Activated B cell treated with CpG ODN at 0.5 μM for 24 hours (primary cell): ENCODE measurements around the gene REELD1. TPM values are rescaled to one million over a fixed set of nuclear protein-coding genes. Genes with fewer than 3 reads are reported as not detected.
A peak's percentile ranks its signal among the peaks of the same experiment; 100 is the strongest.

Source experiments
- ATAC-seq: fragments of 200-7000 bp; cut with Tn5 transposase; one replicate; pipeline ENCODE4 v1.10.0; 2021; ENCODE audit warnings: low read depth, mild to moderate bottlenecking, moderate library complexity
- CTCF ChIA-PET: fragments of 350-600 bp; sonication (Branson Sonifier 250); formaldehyde crosslinking; loops from one replicate; lab custom pipeline; 2021; ENCODE audit warnings: antibody characterized with exemption; lab: Charles Lee
- POLR2A ChIA-PET: fragments of 350-600 bp; sonication (Branson Sonifier 250); formaldehyde crosslinking; loops from one replicate; lab custom pipeline; 2021; ENCODE audit warnings: antibody characterized with exemption; lab: Charles Lee
- DNase-seq: peaks from one replicate; pipeline ENCODE4 v3.0.0; 2022
- H3K27ac Mint-ChIP-seq: one replicate; pipeline ENCODE4 v1.8.0; 2020; ENCODE audit warnings: mixed read lengths
- H3K27me3 Mint-ChIP-seq: one replicate; pipeline ENCODE4 v1.8.0; 2021; ENCODE audit warnings: mixed read lengths
- H3K36me3 Mint-ChIP-seq: one replicate; pipeline ENCODE4 v1.8.0; 2021; ENCODE audit warnings: low read depth, mixed read lengths
- H3K4me1 Mint-ChIP-seq: one replicate; pipeline ENCODE4 v1.8.0; 2021; ENCODE audit warnings: mixed read lengths
- H3K4me3 Mint-ChIP-seq: one replicate; pipeline ENCODE4 v1.8.0; 2020; ENCODE audit warnings: mild to moderate bottlenecking, mixed read lengths
- H3K9me3 Mint-ChIP-seq: one replicate; pipeline ENCODE4 v1.8.0; 2020; ENCODE audit warnings: mixed read lengths
- intact Hi-C: fragments of 100-400 bp; cut with micrococcal nuclease; formaldehyde crosslinking; loops from one replicate; pipeline ENCODE4 v1.15.1; 2024
- total RNA-seq: library from RNA; stranded (reverse); gene quantifications from 2 replicates; pipeline ENCODE4 v1.2.3, GENCODE V29; 2022
- TF ChIP-seq, protein P1 (sequence below): fragments of 200-600 bp; IDR thresholded peaks from one replicate; pipeline ENCODE4 v1.8.0; 2022; ENCODE audit warnings: antibody characterized with exemption, mild to moderate bottlenecking

REELD1 gene
- total RNA-seq, 1 donor from 2014 or later = 2.6 TPM

DNA sequence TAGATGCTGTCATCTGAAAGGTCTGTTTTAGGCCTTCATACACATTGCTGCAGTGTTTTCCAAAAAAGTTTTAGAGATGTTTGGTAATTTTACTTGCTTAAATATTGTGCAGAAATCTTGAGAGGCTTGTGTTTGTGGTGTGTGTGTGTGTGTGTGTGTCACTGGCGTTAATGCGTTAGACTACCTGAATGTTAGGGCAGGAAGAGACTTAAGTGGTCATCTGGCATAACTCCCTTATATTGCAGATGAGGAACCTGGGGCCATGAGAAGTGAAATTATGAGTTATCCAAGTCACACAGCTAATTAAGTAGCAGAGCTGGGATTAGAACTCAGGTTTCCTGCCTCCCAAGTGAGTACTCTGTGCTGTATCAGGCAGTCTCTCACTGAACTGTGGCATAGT, 37.4 kb upstream of the REELD1 start:
- ATAC-seq (no peak), DNase-seq (no peak)
- H3K27ac Mint-ChIP-seq = peak overlapping the region; percentile 51
- intact Hi-C loops = loop anchor here (5.0 to 10.0 kb wide), 5 partner anchors 65 to 1438 kb away; partner anchors contain the start of genes SLC10A7 and TMEM184C
- peak overlapping the region; percentile 87 for H3K4me3 Mint-ChIP-seq
- H3K4me1 Mint-ChIP-seq = peaks cover 51% of the 10 kb centered on the region
- TF ChIP-seq, protein P1, sequence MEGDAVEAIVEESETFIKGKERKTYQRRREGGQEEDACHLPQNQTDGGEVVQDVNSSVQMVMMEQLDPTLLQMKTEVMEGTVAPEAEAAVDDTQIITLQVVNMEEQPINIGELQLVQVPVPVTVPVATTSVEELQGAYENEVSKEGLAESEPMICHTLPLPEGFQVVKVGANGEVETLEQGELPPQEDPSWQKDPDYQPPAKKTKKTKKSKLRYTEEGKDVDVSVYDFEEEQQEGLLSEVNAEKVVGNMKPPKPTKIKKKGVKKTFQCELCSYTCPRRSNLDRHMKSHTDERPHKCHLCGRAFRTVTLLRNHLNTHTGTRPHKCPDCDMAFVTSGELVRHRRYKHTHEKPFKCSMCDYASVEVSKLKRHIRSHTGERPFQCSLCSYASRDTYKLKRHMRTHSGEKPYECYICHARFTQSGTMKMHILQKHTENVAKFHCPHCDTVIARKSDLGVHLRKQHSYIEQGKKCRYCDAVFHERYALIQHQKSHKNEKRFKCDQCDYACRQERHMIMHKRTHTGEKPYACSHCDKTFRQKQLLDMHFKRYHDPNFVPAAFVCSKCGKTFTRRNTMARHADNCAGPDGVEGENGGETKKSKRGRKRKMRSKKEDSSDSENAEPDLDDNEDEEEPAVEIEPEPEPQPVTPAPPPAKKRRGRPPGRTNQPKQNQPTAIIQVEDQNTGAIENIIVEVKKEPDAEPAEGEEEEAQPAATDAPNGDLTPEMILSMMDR = no peak
- H3K27me3 Mint-ChIP-seq = no peaks in the 10 kb centered on the region
- CTCF ChIA-PET = no interaction called here
- no peaks in the 10 kb centered on the region for H3K9me3 Mint-ChIP-seq
- POLR2A ChIA-PET = interaction anchor here (0.7 kb wide), 1 partner anchor 244 kb away, joined by 3 read pairs; no protein-coding TSS in a partner anchor
- peaks cover 16% of the 10 kb centered on the region for H3K36me3 Mint-ChIP-seq

DNA sequence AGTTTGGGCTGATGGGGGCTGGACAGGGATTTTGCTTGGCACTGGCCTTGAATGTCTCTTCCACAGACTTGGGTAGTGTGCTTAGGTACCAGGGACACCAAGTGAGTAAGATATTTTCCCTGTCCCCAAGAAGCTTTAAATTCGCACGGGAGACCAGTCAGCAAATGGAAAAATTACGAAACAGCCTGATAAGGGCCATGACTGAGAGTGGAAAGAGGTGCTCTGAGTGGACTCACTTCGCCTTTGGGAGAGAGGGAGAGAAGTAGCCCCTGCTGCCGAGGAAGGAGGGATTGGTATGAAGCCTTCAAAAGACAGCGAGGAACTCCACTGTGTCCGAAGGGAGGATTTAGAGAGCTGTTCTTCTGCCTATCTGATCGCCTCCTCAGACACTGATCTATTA, 36.2 kb upstream of the REELD1 start:
- Mint-ChIP-seq H3K36me3 (peaks cover 25% of the 10 kb centered on the region), H3K4me1 (peaks cover 58% of the 10 kb centered on the region), H3K27ac (no peak overlapping the region), H3K4me3 (no peak overlapping the region), H3K27me3 (no peaks in the 10 kb centered on the region), H3K9me3 (no peaks in the 10 kb centered on the region)
- POLR2A ChIA-PET = no interaction called here
- TF ChIP-seq, protein P1 = no peak
- no peak for DNase-seq
- no peak for ATAC-seq
- CTCF ChIA-PET = no interaction called here
- intact Hi-C loops = loop anchor here (5.0 to 10.0 kb wide), 5 partner anchors 66 to 1437 kb away; partner anchors contain the start of genes SLC10A7 and TMEM184C

DNA sequence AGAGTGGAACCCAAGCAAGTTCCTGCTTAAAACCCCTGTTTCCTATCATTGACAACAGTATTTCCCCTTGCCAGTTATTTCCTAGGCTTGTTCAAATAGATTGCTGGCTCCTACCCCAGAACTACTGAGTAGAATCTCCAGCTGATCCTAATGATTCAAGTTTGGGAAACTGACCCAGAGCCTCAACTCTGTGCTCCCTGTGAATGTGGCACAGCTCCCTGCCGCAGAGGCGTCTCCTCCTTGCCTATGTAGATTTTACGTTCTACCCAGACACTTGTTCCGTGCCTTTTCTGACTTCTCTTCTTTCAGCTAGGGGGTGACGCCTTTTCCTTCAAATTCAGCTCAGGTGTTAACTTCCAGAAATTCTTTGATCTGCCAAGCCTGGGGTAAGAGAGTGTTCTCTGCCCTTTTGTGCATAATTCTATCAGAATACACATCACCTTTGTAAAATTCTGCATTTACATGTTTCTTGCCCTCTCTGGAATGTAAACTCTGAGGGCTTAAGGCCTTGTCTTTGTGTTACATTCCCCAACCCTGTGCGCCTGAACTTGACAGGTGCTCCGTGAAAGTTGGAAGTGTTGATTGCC, 34.5 kb upstream of the REELD1 start:
- DNase-seq = no peak
- TF ChIP-seq, protein P1 = no peak

DNA sequence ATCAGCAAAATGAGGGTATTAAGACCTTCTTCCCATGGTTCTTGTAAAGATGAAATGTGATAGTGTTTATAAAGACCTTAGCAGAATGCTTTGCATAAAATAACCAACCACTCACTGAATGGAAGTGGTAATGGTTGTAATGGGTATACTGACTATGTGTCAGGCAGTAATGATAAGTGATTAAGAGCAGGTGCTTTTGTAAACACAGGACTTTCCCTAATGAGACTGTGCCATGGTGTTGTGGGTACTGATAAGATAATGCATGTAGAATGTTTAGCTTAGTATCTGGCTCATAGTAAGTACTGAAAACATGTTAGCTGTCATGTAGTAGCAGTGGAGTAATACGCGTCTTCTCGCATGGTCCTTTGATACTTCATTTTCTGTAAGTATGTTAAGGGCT, 31.9 kb upstream of the REELD1 start:
- intact Hi-C loops = no loop called here
- Mint-ChIP-seq H3K4me1 (peaks cover 44% of the 10 kb centered on the region), H3K9me3 (no peaks in the 10 kb centered on the region), H3K4me3 (no peak overlapping the region), H3K36me3 (peaks cover 59% of the 10 kb centered on the region), H3K27me3 (no peaks in the 10 kb centered on the region), H3K27ac (no peak overlapping the region)
- POLR2A ChIA-PET = no interaction called here
- TF ChIP-seq, protein P1 = no peak
- CTCF ChIA-PET = no interaction called here
- DNase-seq (no peak), ATAC-seq (no peak)

More for the DNA sequence above, 34.5 kb upstream of the REELD1 start:
- Mint-ChIP-seq H3K9me3 (no peaks in the 10 kb centered on the region), H3K36me3 (peaks cover 35% of the 10 kb centered on the region), H3K4me3 (no peak overlapping the region), H3K27ac (no peak overlapping the region), H3K27me3 (no peaks in the 10 kb centered on the region), H3K4me1 (peaks cover 58% of the 10 kb centered on the region)
- ChIA-PET POLR2A (interaction anchor here (0.6 kb wide), 1 partner anchor 130 kb away, joined by 4 read pairs; no protein-coding TSS in a partner anchor), CTCF (no interaction called here)
- intact Hi-C loops = loop anchor here (5.0 to 10.0 kb wide), 5 partner anchors 68 to 1435 kb away; partner anchors contain the start of genes SLC10A7 and TMEM184C
- ATAC-seq = no peak

DNA sequence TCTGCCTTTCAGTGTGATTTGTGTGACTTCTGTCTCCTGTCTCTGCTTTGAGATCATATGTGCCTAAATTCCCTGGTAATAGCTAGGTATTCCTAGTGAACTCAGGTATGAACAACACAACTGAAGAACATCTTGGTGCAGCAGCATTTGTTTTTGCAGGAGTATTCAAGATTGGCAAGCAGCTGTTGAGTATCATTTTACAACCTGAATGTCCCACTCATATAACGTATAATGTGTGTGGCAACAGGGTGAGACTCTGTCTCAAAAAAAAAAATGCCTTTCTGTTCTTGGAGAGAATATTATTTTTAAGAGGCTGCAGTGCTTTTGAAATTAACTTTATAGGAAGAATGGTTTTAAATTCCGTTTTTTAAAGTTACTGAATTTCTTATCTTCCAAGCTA, 31.1 kb upstream of the REELD1 start:
- ATAC-seq (no peak), DNase-seq (no peak)
- TF ChIP-seq, protein P1 = no peak
- H3K36me3 Mint-ChIP-seq = peaks cover 66% of the 10 kb centered on the region
- no peaks in the 10 kb centered on the region for H3K9me3 Mint-ChIP-seq
- no peak overlapping the region for H3K4me3 Mint-ChIP-seq
- H3K27ac Mint-ChIP-seq = no peak overlapping the region
- ChIA-PET POLR2A (no interaction called here), CTCF (interaction anchor here (0.6 to 0.7 kb wide), 2 partner anchors 11 to 283 kb away, joined by 3 to 5 read pairs; no protein-coding TSS in a partner anchor)
- H3K4me1 Mint-ChIP-seq = peaks cover 37% of the 10 kb centered on the region
- no peaks in the 10 kb centered on the region for H3K27me3 Mint-ChIP-seq
- intact Hi-C loops = no loop called here
